ENCODE results near the gene ASAP3. TPM values are rescaled to one million over a fixed set of nuclear protein-coding genes. Genes with fewer than 3 reads are reported as not detected.
A peak's percentile ranks its signal among the peaks of the same experiment; 100 is the strongest.

The ASAP3 gene
- total and polyA plus RNA-seq, 2 of the 4 experiments (the other 2 are of a cell fraction), result 18.6 to 18.8 TPM

GRCh38 chr1:23385119-23385621 is 98.8 kb downstream of the ASAP3 start:
- no peak overlapping the region for H3K4me3 ChIP-seq (ENCODE audit: insufficient read depth, low read depth, low read length)
- peak overlapping the region; percentile 63 for H2BK5ac ChIP-seq (ENCODE audit: low read depth, low read length, poor library complexity, severe bottlenecking)
- H3K4me2 ChIP-seq (ENCODE audit: low read depth, low read length), result no peak overlapping the region
- WGBS, 2 experiments (ENCODE audit: extremely low coverage in 2 of 2, insufficient read length in 1 of 2), result 68% methylated on average over 10 of the region's 14 CpGs; no CpG with 5 or more reads in 1 of the 2 experiments
- 0 out of 2 replicates have a peak, but pooled peaks cover 4% of the 10 kb centered on the region for H3K9me3 ChIP-seq (ENCODE audit: control insufficient read depth, insufficient read depth, low read length)
- TF ChIP-seq FOS (IDR thresholded peaks at IDR 0.05; ENCODE audit: low read depth, low read length) (no peak; the same call in 1 of the 2 replicates), CEBPB (IDR thresholded peaks at IDR 0.05; ENCODE audit: low read depth, low read length) (no peak), BHLHE40 (IDR thresholded peaks at IDR 0.05; ENCODE audit: low read depth, low read length) (no peak), NFE2L2 (IDR thresholded peaks at IDR 0.05; ENCODE audit: low read depth, low read length) (no peak), MAFK (IDR thresholded peaks at IDR 0.05; ENCODE audit: low read depth, low read length) (no peak), MAZ (IDR thresholded peaks at IDR 0.05; ENCODE audit: borderline replicate concordance, low read depth, low read length) (no peak), POLR2A (IDR thresholded peaks at IDR 0.05; ENCODE audit: low read depth, low read length) (no peak), RAD21 (IDR thresholded peaks at IDR 0.05; ENCODE audit: low read length) (no peak), MXI1 (IDR thresholded peaks at IDR 0.05; ENCODE audit: borderline replicate concordance, low read depth, low read length) (no peak), SMC3 (IDR thresholded peaks at IDR 0.05; ENCODE audit: low read depth, low read length) (no peak), RCOR1 (IDR thresholded peaks at IDR 0.05; ENCODE audit: insufficient replicate concordance, low read length) (no peak), CHD1 (IDR thresholded peaks at IDR 0.05; ENCODE audit: low read depth, low read length) (no peak)
- TF ChIP-seq, protein P1, sequence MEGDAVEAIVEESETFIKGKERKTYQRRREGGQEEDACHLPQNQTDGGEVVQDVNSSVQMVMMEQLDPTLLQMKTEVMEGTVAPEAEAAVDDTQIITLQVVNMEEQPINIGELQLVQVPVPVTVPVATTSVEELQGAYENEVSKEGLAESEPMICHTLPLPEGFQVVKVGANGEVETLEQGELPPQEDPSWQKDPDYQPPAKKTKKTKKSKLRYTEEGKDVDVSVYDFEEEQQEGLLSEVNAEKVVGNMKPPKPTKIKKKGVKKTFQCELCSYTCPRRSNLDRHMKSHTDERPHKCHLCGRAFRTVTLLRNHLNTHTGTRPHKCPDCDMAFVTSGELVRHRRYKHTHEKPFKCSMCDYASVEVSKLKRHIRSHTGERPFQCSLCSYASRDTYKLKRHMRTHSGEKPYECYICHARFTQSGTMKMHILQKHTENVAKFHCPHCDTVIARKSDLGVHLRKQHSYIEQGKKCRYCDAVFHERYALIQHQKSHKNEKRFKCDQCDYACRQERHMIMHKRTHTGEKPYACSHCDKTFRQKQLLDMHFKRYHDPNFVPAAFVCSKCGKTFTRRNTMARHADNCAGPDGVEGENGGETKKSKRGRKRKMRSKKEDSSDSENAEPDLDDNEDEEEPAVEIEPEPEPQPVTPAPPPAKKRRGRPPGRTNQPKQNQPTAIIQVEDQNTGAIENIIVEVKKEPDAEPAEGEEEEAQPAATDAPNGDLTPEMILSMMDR (conservative IDR thresholded peaks at IDR 0.05; ENCODE audit: low read depth, low read length), result no peak
- TF ChIP-seq, protein P2, sequence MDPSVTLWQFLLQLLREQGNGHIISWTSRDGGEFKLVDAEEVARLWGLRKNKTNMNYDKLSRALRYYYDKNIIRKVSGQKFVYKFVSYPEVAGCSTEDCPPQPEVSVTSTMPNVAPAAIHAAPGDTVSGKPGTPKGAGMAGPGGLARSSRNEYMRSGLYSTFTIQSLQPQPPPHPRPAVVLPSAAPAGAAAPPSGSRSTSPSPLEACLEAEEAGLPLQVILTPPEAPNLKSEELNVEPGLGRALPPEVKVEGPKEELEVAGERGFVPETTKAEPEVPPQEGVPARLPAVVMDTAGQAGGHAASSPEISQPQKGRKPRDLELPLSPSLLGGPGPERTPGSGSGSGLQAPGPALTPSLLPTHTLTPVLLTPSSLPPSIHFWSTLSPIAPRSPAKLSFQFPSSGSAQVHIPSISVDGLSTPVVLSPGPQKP (IDR thresholded peaks at IDR 0.05; ENCODE audit: borderline replicate concordance, low read depth, low read length), result no peak
- TF ChIP-seq, protein P3, sequence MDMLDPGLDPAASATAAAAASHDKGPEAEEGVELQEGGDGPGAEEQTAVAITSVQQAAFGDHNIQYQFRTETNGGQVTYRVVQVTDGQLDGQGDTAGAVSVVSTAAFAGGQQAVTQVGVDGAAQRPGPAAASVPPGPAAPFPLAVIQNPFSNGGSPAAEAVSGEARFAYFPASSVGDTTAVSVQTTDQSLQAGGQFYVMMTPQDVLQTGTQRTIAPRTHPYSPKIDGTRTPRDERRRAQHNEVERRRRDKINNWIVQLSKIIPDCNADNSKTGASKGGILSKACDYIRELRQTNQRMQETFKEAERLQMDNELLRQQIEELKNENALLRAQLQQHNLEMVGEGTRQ (IDR thresholded peaks at IDR 0.05; ENCODE audit: low read depth, low read length), result no peak
- H3K4ac ChIP-seq (ENCODE audit: low read depth, low read length), result peak overlapping the region; percentile 33; the same call in 1 of the 2 replicates
- ChIA-PET POLR2A (ENCODE audit: unreplicated experiment) (interaction anchor here (1.1 kb wide), 1 partner anchor 41 kb away, joined by 3 read pairs; the partner anchor contains the start of gene HNRNPR), CTCF (interaction anchor here (0.9 kb wide), 1 partner anchor 9 kb away, joined by 3 read pairs; no protein-coding TSS in a partner anchor)
- peaks cover 6% of the 10 kb centered on the region for H3K4me1 ChIP-seq (ENCODE audit: control insufficient read depth, insufficient read depth, low read length)
- ATAC-seq (ENCODE audit: low read depth), result peak; percentile 30
- H3K9ac ChIP-seq (ENCODE audit: low read depth, low read length), result peak overlapping the region; percentile 4; the same call in 1 of the 2 replicates
- H2BK20ac ChIP-seq (ENCODE audit: low read depth, low read length), result peak overlapping the region; percentile 48; the same call in 1 of the 2 replicates
- H3K23ac ChIP-seq (ENCODE audit: low read depth, low read length), result peak overlapping the region; percentile 12; the same call in 1 of the 2 replicates
- H3K14ac ChIP-seq (replicated peaks; ENCODE audit: low read depth, low read length), result peak overlapping the region; percentile 51
- H4K91ac ChIP-seq (ENCODE audit: insufficient read depth, low read depth, low read length), result no peak overlapping the region; the same call in 1 of the 2 replicates
- H4K8ac ChIP-seq (ENCODE audit: low read depth in 2 of 2, low read length in 2 of 2), result peak overlapping the region in 1 of 2 experiments; percentile 37; a peak in 1 of 4 replicates
- H3K56ac ChIP-seq (ENCODE audit: extremely low read depth, insufficient read depth, low read length), result no peak overlapping the region
- H3K9me1 ChIP-seq (ENCODE audit: insufficient read depth, low read length), result peaks cover 17% of the 10 kb centered on the region
- dilution Hi-C loops (cut with HindIII; ENCODE audit: low sequenced_read_pairs, unreplicated experiment) (no loop called here), intact Hi-C loops (cut with micrococcal nuclease) (no loop called here), in situ Hi-C loops (cut with MboI; ENCODE audit: low sequenced_read_pairs) (no loop called here)
- no peak overlapping the region for H2BK15ac ChIP-seq (ENCODE audit: low read depth, low read length)
- H2AK5ac ChIP-seq (ENCODE audit: low read depth, low read length), result peak overlapping the region; percentile 17
- H3K18ac ChIP-seq (ENCODE audit: low read depth, low read length), result peak overlapping the region; percentile 33; the same call in 1 of the 2 replicates
- H3K27ac ChIP-seq (ENCODE audit: insufficient read depth, low read length), result peak overlapping the region; percentile 20; the same call in 1 of the 2 replicates
- H3K27me3 ChIP-seq (ENCODE audit: control insufficient read depth, insufficient read depth, low read length), result no peaks in the 10 kb centered on the region
- no TSS peak for BruUV-seq (replicated peaks)
- peaks cover 2% of the 10 kb centered on the region; the same call in 1 of the 2 replicates for H3K36me3 ChIP-seq (ENCODE audit: control insufficient read depth, insufficient read depth, low read length)
- H2AFZ ChIP-seq (replicated peaks; ENCODE audit: low read length, poor library complexity), result peak overlapping the region; percentile 85
- peak overlapping the region; percentile 86 for H2AK9ac ChIP-seq (replicated peaks; ENCODE audit: low read depth, low read length, poor library complexity)
- DNase-seq, result peak; percentile 38
- no peak overlapping the region; the same call in 1 of the 2 replicates for H4K5ac ChIP-seq (ENCODE audit: low read depth, low read length)
- no peaks in the 10 kb centered on the region for H4K20me1 ChIP-seq (ENCODE audit: insufficient read depth, low read length)
- peak overlapping the region; percentile 25; the same call in 1 of the 2 replicates for H2BK120ac ChIP-seq (ENCODE audit: low read depth, low read length)
- no peaks in the 10 kb centered on the region for H3K79me1 ChIP-seq (ENCODE audit: low read depth in 1 of 2, low read length in 2 of 2)
